ELF-1 (cell line): ENCODE results near the gene NEK11.

Source experiments
- DNase-seq: peaks from one replicate; pipeline ENCODE4 v3.0.0-alpha.2; 2016; ENCODE audit warnings: low read depth, low spot score

NEK11 gene

GRCh38 chr3:131042271-131042985, 15.8 kb downstream of the NEK11 start:
- DNase-seq, result peak; percentile 66

GRCh38 chr3:131047582-131047981, 20.9 kb downstream of the NEK11 start:
- DNase-seq, result peak; percentile 65

GRCh38 chr3:131048030-131048429, 21.4 kb downstream of the NEK11 start:
- peak; percentile 68 for DNase-seq

- no peak for DNase-seq
Observed at GRCh38 chr3:131050001-131050400, 23.3 kb downstream of the NEK11 start.

GRCh38 chr3:131053043-131053859, 26.6 kb downstream of the NEK11 start:
- DNase-seq, result no peak

GRCh38 chr3:131067983-131068382, 41.3 kb downstream of the NEK11 start:
- no peak for DNase-seq

- DNase-seq, result no peak
Observed at GRCh38 chr3:131072099-131072559, 45.5 kb downstream of the NEK11 start.

- no peak for DNase-seq
Observed at GRCh38 chr3:131072845-131073244, 46.2 kb downstream of the NEK11 start.

GRCh38 chr3:131075632-131076328, 49.1 kb downstream of the NEK11 start:
- no peak for DNase-seq

- peak; percentile 61 for DNase-seq
Observed at GRCh38 chr3:131077904-131078303, 51.2 kb downstream of the NEK11 start.

GRCh38 chr3:131079086-131079485, 52.4 kb downstream of the NEK11 start:
- DNase-seq, result no peak

GRCh38 chr3:131081224-131081623, 54.5 kb downstream of the NEK11 start:
- DNase-seq, result no peak

GRCh38 chr3:131082246-131082645, 55.6 kb downstream of the NEK11 start:
- DNase-seq, result no peak

- DNase-seq, result no peak
Observed at GRCh38 chr3:131082871-131083863, 56.5 kb downstream of the NEK11 start.

- peak; percentile 37 for DNase-seq
Observed at GRCh38 chr3:131091768-131092167, 65.1 kb downstream of the NEK11 start.

- DNase-seq, result no peak
Observed at GRCh38 chr3:131107637-131108433, 81.2 kb downstream of the NEK11 start.

- no peak for DNase-seq
Observed at GRCh38 chr3:131109156-131109555, 82.5 kb downstream of the NEK11 start.

- DNase-seq, result no peak
Observed at GRCh38 chr3:131110087-131110486, 83.4 kb downstream of the NEK11 start.

- no peak for DNase-seq
Observed at GRCh38 chr3:131114256-131114655, 87.6 kb downstream of the NEK11 start.

- DNase-seq, result no peak
Observed at GRCh38 chr3:131125684-131126083, 99.0 kb downstream of the NEK11 start.
